ENCODE measurements around the gene PTPN4. TPM values are rescaled to one million over a fixed set of nuclear protein-coding genes. Genes with fewer than 3 reads are reported as not detected.

Gene PTPN4, protein sequence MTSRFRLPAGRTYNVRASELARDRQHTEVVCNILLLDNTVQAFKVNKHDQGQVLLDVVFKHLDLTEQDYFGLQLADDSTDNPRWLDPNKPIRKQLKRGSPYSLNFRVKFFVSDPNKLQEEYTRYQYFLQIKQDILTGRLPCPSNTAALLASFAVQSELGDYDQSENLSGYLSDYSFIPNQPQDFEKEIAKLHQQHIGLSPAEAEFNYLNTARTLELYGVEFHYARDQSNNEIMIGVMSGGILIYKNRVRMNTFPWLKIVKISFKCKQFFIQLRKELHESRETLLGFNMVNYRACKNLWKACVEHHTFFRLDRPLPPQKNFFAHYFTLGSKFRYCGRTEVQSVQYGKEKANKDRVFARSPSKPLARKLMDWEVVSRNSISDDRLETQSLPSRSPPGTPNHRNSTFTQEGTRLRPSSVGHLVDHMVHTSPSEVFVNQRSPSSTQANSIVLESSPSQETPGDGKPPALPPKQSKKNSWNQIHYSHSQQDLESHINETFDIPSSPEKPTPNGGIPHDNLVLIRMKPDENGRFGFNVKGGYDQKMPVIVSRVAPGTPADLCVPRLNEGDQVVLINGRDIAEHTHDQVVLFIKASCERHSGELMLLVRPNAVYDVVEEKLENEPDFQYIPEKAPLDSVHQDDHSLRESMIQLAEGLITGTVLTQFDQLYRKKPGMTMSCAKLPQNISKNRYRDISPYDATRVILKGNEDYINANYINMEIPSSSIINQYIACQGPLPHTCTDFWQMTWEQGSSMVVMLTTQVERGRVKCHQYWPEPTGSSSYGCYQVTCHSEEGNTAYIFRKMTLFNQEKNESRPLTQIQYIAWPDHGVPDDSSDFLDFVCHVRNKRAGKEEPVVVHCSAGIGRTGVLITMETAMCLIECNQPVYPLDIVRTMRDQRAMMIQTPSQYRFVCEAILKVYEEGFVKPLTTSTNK
- total RNA-seq (2014; rRNA removed) (41.2 and 44.5 TPM in 2 replicates), Bru-seq, nascent RNA (percentile 80 among the genes with signal in this experiment), BruChase-seq, experiment 1, labeled RNA remaining after a 6-hour chase (percentile 62 among the genes with signal in this experiment), BruChase-seq, experiment 2, labeled RNA remaining after a 2-hour chase (percentile 72 among the genes with signal in this experiment)
- long read RNA-seq, full-length matches to known transcripts, result 10 of 33 reads
- long read RNA-seq, partial matches to known transcripts, result 3 of 33 reads
- long read RNA-seq, other reads (novel, unspliced or antisense), result 20 of 33 reads

GRCh38 chr2:119759451-119760236 lies at the start of gene PTPN4:
Gene PTPN4, plus strand, starts transcription at chr2:119759922. Its CDS starts 49,932 bp downstream, at chr2:119809854.
- CTCF ChIA-PET, result interaction anchor here (0.7 to 1.2 kb wide), 6 partner anchors 57 to 119 kb away, joined by 3 to 10 read pairs (median 4); partner anchors contain the start of gene TMEM177
- ATAC-seq, result peak; percentile 86
- intact Hi-C loops (cut with micrococcal nuclease), result loop anchor here (1.0 to 5.0 kb wide), 3 partner anchors 15 to 253 kb away; partner anchors contain the start of gene EPB41L5
- Histone ChIP-seq H3K27ac (ENCODE audit: low read length) (peak within 1 kb of the TSS; percentile 90), H3K27me3 (ENCODE audit: low read length) (no peaks in the 10 kb centered on the region), H4K20me1 (ENCODE audit: low read length) (peaks cover 37% of the 10 kb centered on the region), H3K9ac (ENCODE audit: low read length) (peak within 1 kb of the TSS; percentile 92), H3K9me2 (replicated peaks; ENCODE audit: low read length) (no peaks in the 10 kb centered on the region), H2AFZ (ENCODE audit: low read length) (peak within 1 kb of the TSS; percentile 86), H3K4me2 (ENCODE audit: low read length) (peak within 1 kb of the TSS; percentile 95), H3F3A (ENCODE audit: low read length, unreplicated experiment) (no peaks in the 10 kb centered on the region), H3K79me2 (ENCODE audit: low read length) (peaks cover 48% of the 10 kb centered on the region), H3K4me1 (ENCODE audit: insufficient read depth, low read length) (peaks cover 34% of the 10 kb centered on the region), H3K36me3 (ENCODE audit: low read depth, low read length) (no peaks in the 10 kb centered on the region), H3K4me3 (ENCODE audit: low read length) (peak within 1 kb of the TSS; percentile 97), H3K9me3 (ENCODE audit: low read length) (no peaks in the 10 kb centered on the region)
- no TSS peak for BruUV-seq (replicated peaks)
- POLR2A ChIA-PET (ENCODE audit: unreplicated experiment), result interaction anchor here (0.6 to 1.0 kb wide), 3 partner anchors 15 to 163 kb away, joined by 3 to 4 read pairs (median 3); no protein-coding TSS in a partner anchor
- peak; percentile 99 for DNase-seq
- TF ChIP-seq EZH2 (IDR thresholded peaks at IDR 0.05; ENCODE audit: low read length, unreplicated experiment) (no peak), EZH2phosphoT487 (IDR thresholded peaks at IDR 0.05; ENCODE audit: borderline replicate concordance, low read length) (no peak)
- TF ChIP-seq, protein P1, sequence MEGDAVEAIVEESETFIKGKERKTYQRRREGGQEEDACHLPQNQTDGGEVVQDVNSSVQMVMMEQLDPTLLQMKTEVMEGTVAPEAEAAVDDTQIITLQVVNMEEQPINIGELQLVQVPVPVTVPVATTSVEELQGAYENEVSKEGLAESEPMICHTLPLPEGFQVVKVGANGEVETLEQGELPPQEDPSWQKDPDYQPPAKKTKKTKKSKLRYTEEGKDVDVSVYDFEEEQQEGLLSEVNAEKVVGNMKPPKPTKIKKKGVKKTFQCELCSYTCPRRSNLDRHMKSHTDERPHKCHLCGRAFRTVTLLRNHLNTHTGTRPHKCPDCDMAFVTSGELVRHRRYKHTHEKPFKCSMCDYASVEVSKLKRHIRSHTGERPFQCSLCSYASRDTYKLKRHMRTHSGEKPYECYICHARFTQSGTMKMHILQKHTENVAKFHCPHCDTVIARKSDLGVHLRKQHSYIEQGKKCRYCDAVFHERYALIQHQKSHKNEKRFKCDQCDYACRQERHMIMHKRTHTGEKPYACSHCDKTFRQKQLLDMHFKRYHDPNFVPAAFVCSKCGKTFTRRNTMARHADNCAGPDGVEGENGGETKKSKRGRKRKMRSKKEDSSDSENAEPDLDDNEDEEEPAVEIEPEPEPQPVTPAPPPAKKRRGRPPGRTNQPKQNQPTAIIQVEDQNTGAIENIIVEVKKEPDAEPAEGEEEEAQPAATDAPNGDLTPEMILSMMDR (conservative IDR thresholded peaks at IDR 0.05; ENCODE audit: low read depth, low read length), result no peak

DNA sequence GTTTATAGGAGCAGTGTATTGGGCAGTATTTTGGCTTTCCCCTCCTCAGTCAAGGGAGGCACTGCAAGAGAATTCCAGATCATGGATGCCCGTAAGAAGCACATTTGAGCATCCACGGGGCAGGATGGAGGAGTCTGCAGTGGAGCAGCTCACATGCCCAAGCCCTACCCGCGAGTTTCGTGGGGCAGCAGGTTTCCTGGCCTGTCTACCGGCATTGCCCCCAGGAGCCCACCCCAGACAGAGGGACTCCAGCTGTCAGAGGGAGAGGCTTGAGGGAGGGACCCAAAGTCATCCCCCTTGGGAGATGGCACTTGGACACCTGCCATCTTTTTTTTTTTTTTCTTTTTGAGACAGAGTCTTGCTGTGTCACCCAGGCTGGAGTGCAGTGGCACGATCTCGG lies 49.4 kb upstream of the PTPN4 start:
- Histone ChIP-seq H3F3A (ENCODE audit: low read length, unreplicated experiment) (no peaks in the 10 kb centered on the region), H3K9me3 (ENCODE audit: low read length) (no peaks in the 10 kb centered on the region), H3K4me3 (ENCODE audit: low read length) (no peak overlapping the region), H4K20me1 (ENCODE audit: low read length) (no peaks in the 10 kb centered on the region), H3K27ac (ENCODE audit: low read length) (no peak overlapping the region), H3K79me2 (ENCODE audit: low read length) (no peaks in the 10 kb centered on the region), H3K9ac (ENCODE audit: low read length) (no peak overlapping the region), H3K9me2 (replicated peaks; ENCODE audit: low read length) (no peaks in the 10 kb centered on the region), H3K4me1 (ENCODE audit: insufficient read depth, low read length) (no peaks in the 10 kb centered on the region), H3K36me3 (ENCODE audit: low read depth, low read length) (no peaks in the 10 kb centered on the region), H2AFZ (ENCODE audit: low read length) (no peak overlapping the region), H3K4me2 (ENCODE audit: low read length) (no peak overlapping the region), H3K27me3 (ENCODE audit: low read length) (no peaks in the 10 kb centered on the region)
- intact Hi-C loops (cut with micrococcal nuclease), result no loop called here
- CTCF ChIA-PET, result no interaction called here
- ATAC-seq, result no peak
- no TSS peak for BruUV-seq (replicated peaks)
- POLR2A ChIA-PET (ENCODE audit: unreplicated experiment), result no interaction called here
- DNase-seq, result no peak
- TF ChIP-seq, protein P1 (conservative IDR thresholded peaks at IDR 0.05; ENCODE audit: low read depth, low read length), result no peak
- TF ChIP-seq EZH2 (IDR thresholded peaks at IDR 0.05; ENCODE audit: low read length, unreplicated experiment) (no peak), EZH2phosphoT487 (IDR thresholded peaks at IDR 0.05; ENCODE audit: borderline replicate concordance, low read length) (no peak)
